AG04449 (cell line): ENCODE measurements around the gene ZNF519.
A peak's percentile ranks its signal among the peaks of the same experiment; 100 is the strongest.
"Not testable (repeated sequence)": the region's sequence is repeated elsewhere in the genome, so short reads cannot be mapped to it uniquely, and the experiment has no call there.

Experiments
- CTCF ChIA-PET: fragments of 350-600 bp; formaldehyde crosslinking; extraction: SDS; loops from one replicate; lab custom pipeline; 2021; ENCODE audit warnings: antibody characterized with exemption; lab: Yijun Ruan, JAX
- POLR2A ChIA-PET: fragments of 400-600, 350-600 bp; formaldehyde crosslinking; extraction: SDS; loops from one replicate; lab custom pipeline; 2020; ENCODE audit warnings: antibody characterized with exemption, inconsistent platforms; lab: Yijun Ruan, JAX
- DNase-seq: peaks from one replicate; pipeline ENCODE4 v3.0.0-alpha.2; 2010; ENCODE audit warnings: low read depth, low spot score
- H3K4me3 ChIP-seq: 2 replicates; pipeline ENCODE4 v1.5.1; 2011; ENCODE audit warnings: low read depth, mild to moderate bottlenecking, control low read depth, low read length
- CTCF ChIP-seq: IDR thresholded peaks from one replicate; pipeline ENCODE4 v1.5.1; 2011; ENCODE audit warnings: mild to moderate bottlenecking, moderate library complexity, low read length, control low read depth, inconsistent platforms; ENCODE audit not compliant: insufficient read depth; ENCODE audit errors: missing control alignments

ZNF519 gene

GRCh38 chr18:14142177-14142576 lies 9.9 kb upstream of the ZNF519 start:
- H3K4me3 ChIP-seq, POLR2A ChIA-PET, DNase-seq, CTCF ChIA-PET: not testable (repeated sequence)

- DNase-seq, H3K4me3 ChIP-seq, POLR2A ChIA-PET, CTCF ChIA-PET: not testable (repeated sequence)
Observed at GRCh38 chr18:14139583-14139982, 7.3 kb upstream of the ZNF519 start.

- POLR2A ChIA-PET = interaction anchor here (0.7 kb wide), 1 partner anchor 313 kb away, joined by 3 read pairs; no protein-coding TSS in a partner anchor
- DNase-seq, CTCF ChIA-PET, H3K4me3 ChIP-seq: not testable (repeated sequence)
Observed at GRCh38 chr18:14137971-14138370, 5.7 kb upstream of the ZNF519 start.

GRCh38 chr18:14131696-14132270 lies 452 bp downstream of the ZNF519 start:
- H3K4me3 ChIP-seq = peak overlapping the region; percentile 69
- POLR2A ChIA-PET, CTCF ChIA-PET, DNase-seq: not testable (repeated sequence)

GRCh38 chr18:14130804-14131203 lies 1.4 kb downstream of the ZNF519 start:
- POLR2A ChIA-PET, DNase-seq: not testable (repeated sequence)

GRCh38 chr18:14124689-14125088 lies 7.5 kb downstream of the ZNF519 start:
- DNase-seq = no peak
- ChIA-PET POLR2A (no interaction called here), CTCF (no interaction called here)
- no peak overlapping the region for H3K4me3 ChIP-seq
- no peak for TF ChIP-seq CTCF

More at GRCh38 chr18:14130804-14131203, 1.4 kb downstream of the ZNF519 start:
- H3K4me3 ChIP-seq, CTCF ChIA-PET: not testable (repeated sequence)

GRCh38 chr18:14122097-14122496 lies 10.1 kb downstream of the ZNF519 start:
- no peak overlapping the region for H3K4me3 ChIP-seq
- CTCF ChIA-PET = no interaction called here
- TF ChIP-seq CTCF = no peak
- DNase-seq = no peak
- POLR2A ChIA-PET = no interaction called here

- ChIA-PET POLR2A (no interaction called here), CTCF (no interaction called here)
- H3K4me3 ChIP-seq = no peak overlapping the region
- no peak for TF ChIP-seq CTCF
- no peak for DNase-seq
Observed at GRCh38 chr18:14120926-14121325, 11.3 kb downstream of the ZNF519 start.

GRCh38 chr18:14117606-14118005 lies 14.6 kb downstream of the ZNF519 start:
- no peak for TF ChIP-seq CTCF
- POLR2A ChIA-PET = no interaction called here
- no peak overlapping the region for H3K4me3 ChIP-seq
- no peak for DNase-seq
- CTCF ChIA-PET = no interaction called here
